Gastroesophageal sphincter (tissue), 4 donors: ENCODE data around the gene NPHP1. TPM values are rescaled to one million over a fixed set of nuclear protein-coding genes. Genes with fewer than 3 reads are reported as not detected.

Experiments used
- ATAC-seq: fragments of 150-250 bp; one replicate; pipeline ENCODE4 v1.9.1; 2016; ENCODE audit warnings: mild to moderate bottlenecking, moderate library complexity
- H3K27ac ChIP-seq, 4 donors: fragments of 200-600 bp; sonication (generic) in 3 of 4; 1 replicate in 3 of 4; 2 replicates in 1 of 4; pipeline ENCODE4 v1.5.1; 2016 to 2019
- H3K27me3 ChIP-seq: fragments of 200-600 bp; sonication (generic); one replicate; pipeline ENCODE4 v1.5.1; 2019
- H3K36me3 ChIP-seq, 2 donors: fragments of 200-600 bp; sonication (generic); one replicate each; pipeline ENCODE4 v1.5.1; 2019; ENCODE audit warnings: control low read depth in 1 of 2
- H3K4me1 ChIP-seq, 3 donors: fragments of 200-600 bp; sonication (generic); 1 replicate in 2 of 3; 2 replicates in 1 of 3; pipeline ENCODE4 v1.5.1; 2016 to 2019; ENCODE audit warnings: control low read depth in 2 of 3
- H3K4me3 ChIP-seq, 2 donors: fragments of 200-600 bp; sonication (generic); one replicate each; pipeline ENCODE4 v1.5.1; 2019; ENCODE audit warnings: mild to moderate bottlenecking in 1 of 2, moderate library complexity in 1 of 2
- H3K9me3 ChIP-seq, 3 donors: fragments of 200-600 bp; sonication (generic); one replicate each; pipeline ENCODE4 v1.5.1; 2017 to 2019; ENCODE audit warnings: control low read depth in 2 of 3
- EP300 ChIP-seq: sonication (generic); formaldehyde crosslinking; IDR thresholded peaks from one replicate; pipeline ENCODE4 v1.6.1; 2017; ENCODE audit warnings: antibody characterized with exemption, mild to moderate bottlenecking
- POLR2A ChIP-seq, 2 donors: fragments of 450-650 bp; IDR thresholded peaks; one replicate each; pipeline ENCODE4 v1.6.1; 2017; ENCODE audit warnings: antibody characterized with exemption in 2 of 2, mild to moderate bottlenecking in 2 of 2, moderate library complexity in 1 of 2
- POLR2AphosphoS5 ChIP-seq: sonication (generic); formaldehyde crosslinking; IDR thresholded peaks from one replicate; pipeline ENCODE4 v1.6.1; 2017; ENCODE audit warnings: antibody characterized with exemption
- WGBS, 2 donors: methylation state at CpG; one replicate each; pipeline ENCODE4 v1.1.5; 2018; ENCODE audit warnings: low coverage in 1 of 2; 5-methylcytosine and 5-hydroxymethylcytosine counted together
- total RNA-seq, 4 donors: library from RNA; depleted of rRNA; stranded (reverse); fragments of >200 nt; gene quantifications; one replicate each; pipeline ENCODE4 v1.1.0, GENCODE V29; 2016
- TF ChIP-seq, protein P1 (sequence below), 4 experiments: fragments of 200-600 bp in 2 of 4; fragments of 450-650 bp in 2 of 4; sonication (generic) in 1 of 4; IDR thresholded peaks; one replicate each; pipeline ENCODE4 v1.5.1; 2017 to 2019; ENCODE audit warnings: antibody characterized with exemption in 4 of 4, mild to moderate bottlenecking in 2 of 4, moderate library complexity in 2 of 4

Gene NPHP1
- total RNA-seq, 4 donors from 2014 or later: 8.2 to 19.5 (median 9.9) TPM

DNA sequence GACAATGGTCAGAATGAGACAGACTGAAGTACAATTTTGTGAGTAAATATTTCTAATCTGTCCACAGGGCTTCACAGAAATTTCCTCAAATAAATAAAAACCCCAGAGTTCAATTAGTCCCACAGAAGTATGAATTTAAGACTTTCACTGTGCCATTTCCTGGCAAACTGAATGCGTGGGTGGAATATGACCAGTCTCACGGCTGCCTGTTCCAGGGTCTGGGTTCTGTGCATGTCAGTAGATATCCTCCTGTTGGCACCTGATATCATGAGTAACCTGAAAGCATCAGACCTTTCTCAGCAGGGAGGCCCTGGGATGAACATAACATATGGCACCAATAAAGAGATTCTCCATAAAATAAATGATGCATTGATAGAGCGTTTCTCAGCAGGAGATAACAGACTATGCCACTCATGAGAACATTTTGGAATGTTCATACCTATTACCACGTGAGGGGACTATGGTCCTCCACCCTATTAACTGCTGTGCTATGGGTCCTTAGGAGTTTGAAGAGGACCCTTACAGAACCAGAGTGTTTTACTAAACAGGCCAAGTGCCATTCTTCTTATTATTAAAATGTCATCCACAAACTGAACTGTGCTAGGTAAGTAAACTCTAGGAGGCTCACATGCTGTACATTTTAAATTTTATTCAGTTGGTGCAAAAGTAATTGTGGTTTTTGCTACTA, 78.6 kb downstream of the NPHP1 start:
- no peak for ATAC-seq
- 74 to 76% methylated on average over 3 to 4 of the region's 4 CpGs for WGBS, 2 donors
- peaks cover 0 to 32% of the 10 kb centered on the region in 2 donors for H3K36me3 ChIP-seq
- H3K4me3 ChIP-seq: no peak overlapping the region
- TF ChIP-seq POLR2A (IDR thresholded peaks at IDR 0.05) (no peak), EP300 (no peak)
- H3K27me3 ChIP-seq: no peaks in the 10 kb centered on the region
- no peak overlapping the region for H3K27ac ChIP-seq
- no peaks in the 10 kb centered on the region for H3K9me3 ChIP-seq
- H3K4me1 ChIP-seq: no peaks in the 10 kb centered on the region

DNA sequence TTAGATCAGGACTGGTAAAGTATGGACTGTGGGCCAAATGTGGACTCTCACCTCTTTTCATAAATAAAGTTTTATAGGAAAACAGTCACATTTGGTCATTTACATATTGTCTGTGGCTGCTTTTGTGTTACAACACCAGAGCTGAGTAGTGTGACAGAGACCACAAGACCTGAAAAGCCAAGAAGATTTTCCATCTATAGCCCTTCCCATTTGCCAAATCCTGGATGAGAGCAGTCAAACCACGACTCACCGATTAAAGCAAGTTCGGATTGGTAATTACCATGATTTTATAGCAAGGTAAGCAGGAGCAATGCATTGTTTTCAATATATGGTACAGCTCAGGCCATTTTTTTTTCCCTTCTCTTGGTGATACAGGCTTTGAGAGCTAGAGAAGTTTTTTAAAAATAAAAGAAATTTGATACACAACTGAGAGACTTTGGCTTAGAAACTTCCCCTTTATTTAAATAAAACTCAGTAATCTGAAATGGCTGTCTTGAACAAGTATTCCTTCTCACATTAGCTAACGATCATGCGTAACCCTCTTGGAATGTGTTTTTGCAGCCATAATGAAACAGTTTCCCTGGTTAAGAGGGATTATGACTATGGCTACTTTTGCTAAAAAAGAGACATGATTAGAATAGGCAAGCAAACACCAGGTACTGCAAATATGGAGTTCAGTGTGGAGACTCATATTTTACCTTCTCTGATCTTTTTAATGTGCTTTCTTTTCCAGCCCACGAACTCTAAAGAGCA, 79.7 kb downstream of the NPHP1 start:
- Histone ChIP-seq H3K27ac (no peak overlapping the region), H3K4me1 (no peaks in the 10 kb centered on the region), H3K4me3 (no peak overlapping the region), H3K9me3 (no peaks in the 10 kb centered on the region), H3K36me3 (peaks cover 0 to 26% of the 10 kb centered on the region in 2 donors), H3K27me3 (peaks cover 8% of the 10 kb centered on the region)
- 81 to 86% methylated on average over 6 of the region's 6 CpGs for WGBS, 2 donors
- TF ChIP-seq, protein P1, sequence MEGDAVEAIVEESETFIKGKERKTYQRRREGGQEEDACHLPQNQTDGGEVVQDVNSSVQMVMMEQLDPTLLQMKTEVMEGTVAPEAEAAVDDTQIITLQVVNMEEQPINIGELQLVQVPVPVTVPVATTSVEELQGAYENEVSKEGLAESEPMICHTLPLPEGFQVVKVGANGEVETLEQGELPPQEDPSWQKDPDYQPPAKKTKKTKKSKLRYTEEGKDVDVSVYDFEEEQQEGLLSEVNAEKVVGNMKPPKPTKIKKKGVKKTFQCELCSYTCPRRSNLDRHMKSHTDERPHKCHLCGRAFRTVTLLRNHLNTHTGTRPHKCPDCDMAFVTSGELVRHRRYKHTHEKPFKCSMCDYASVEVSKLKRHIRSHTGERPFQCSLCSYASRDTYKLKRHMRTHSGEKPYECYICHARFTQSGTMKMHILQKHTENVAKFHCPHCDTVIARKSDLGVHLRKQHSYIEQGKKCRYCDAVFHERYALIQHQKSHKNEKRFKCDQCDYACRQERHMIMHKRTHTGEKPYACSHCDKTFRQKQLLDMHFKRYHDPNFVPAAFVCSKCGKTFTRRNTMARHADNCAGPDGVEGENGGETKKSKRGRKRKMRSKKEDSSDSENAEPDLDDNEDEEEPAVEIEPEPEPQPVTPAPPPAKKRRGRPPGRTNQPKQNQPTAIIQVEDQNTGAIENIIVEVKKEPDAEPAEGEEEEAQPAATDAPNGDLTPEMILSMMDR (IDR thresholded peaks at IDR 0.05): no peak
- no peak for TF ChIP-seq EP300
- TF ChIP-seq POLR2AphosphoS5: no peak
- no peak for TF ChIP-seq POLR2A (IDR thresholded peaks at IDR 0.05)
- ATAC-seq: no peak

DNA sequence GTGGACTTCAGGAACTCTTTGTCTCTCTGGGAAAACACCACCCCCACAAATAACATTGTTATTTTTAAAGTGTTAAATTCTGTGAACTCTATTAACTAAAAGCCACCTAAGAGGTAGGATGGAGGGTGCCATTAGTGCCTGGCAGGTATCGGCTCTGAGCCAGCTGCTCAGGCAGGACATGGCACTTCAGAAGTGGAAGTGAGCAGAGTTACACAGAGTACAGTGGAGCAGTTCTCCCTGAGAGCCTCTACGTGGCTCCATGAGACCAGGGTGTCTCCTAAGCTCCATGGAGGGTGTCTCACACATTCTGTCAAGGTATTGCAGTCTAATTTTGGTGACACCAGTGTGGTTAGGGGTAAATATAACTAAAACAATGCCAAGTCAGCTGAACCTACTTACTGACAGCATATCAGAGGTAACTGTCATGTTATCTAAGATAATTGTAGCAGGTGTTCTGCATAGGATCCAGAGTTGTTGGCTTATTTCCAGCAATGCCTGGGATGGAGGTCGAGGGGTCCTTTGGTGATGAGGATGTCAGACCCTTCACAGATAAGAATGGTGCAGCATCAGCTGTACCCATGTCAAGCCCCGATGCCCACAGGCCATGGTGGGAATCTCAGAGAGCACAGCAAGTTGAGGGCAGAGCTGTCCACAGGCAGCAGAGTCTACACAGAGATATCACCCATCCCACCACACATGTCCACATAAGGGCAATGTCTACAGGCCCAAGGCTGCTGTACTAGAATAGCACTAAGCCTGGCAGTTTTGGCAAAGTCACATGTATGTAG, 80.6 kb downstream of the NPHP1 start:
- H3K4me3 ChIP-seq: no peak overlapping the region
- H3K9me3 ChIP-seq: no peaks in the 10 kb centered on the region
- TF ChIP-seq, protein P1 (IDR thresholded peaks at IDR 0.05): no peak
- TF ChIP-seq POLR2AphosphoS5 (no peak), EP300 (no peak), POLR2A (IDR thresholded peaks at IDR 0.05) (no peak)
- no peak for ATAC-seq
- no peak overlapping the region for H3K27ac ChIP-seq
- H3K4me1 ChIP-seq: no peaks in the 10 kb centered on the region
- peaks cover 17% of the 10 kb centered on the region for H3K27me3 ChIP-seq
- 100% methylated on average over 2 of the region's 4 CpGs; no CpG with 5 or more reads in 1 of the 2 donors for WGBS, 2 donors
- peaks cover 0 to 25% of the 10 kb centered on the region in 2 donors for H3K36me3 ChIP-seq

DNA sequence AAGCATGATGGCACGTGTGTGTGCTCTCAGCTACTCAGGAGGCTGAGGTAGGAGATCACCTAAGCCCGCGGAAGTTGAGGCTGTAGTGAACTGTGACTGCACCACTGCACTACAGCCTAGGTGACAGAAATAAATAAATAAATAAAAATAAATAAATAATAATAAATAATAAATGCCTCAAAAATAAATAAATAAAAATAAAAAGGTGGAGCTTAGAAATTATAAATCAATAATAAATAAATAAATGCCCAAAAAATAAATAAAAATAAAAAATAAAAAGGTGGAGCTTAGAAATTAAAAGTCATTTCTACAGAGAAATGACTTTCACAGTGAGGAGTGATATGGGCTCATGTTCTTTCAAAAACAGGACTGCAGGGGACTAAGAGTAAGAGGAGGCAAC, 83.2 kb downstream of the NPHP1 start:
- Histone ChIP-seq H3K9me3 (no peaks in the 10 kb centered on the region), H3K4me3 (no peak overlapping the region), H3K36me3 (no peaks in the 10 kb centered on the region), H3K4me1 (peaks cover 0 to 4% (median 0%) of the 10 kb centered on the region in 3 donors), H3K27ac (no peak overlapping the region), H3K27me3 (peaks cover 42% of the 10 kb centered on the region)
- ATAC-seq: no peak
- TF ChIP-seq POLR2A (IDR thresholded peaks at IDR 0.05) (no peak), POLR2AphosphoS5 (no peak), EP300 (no peak)
- TF ChIP-seq, protein P1 (IDR thresholded peaks at IDR 0.05): no peak
- 93 to 95% methylated on average over 3 of the region's 3 CpGs for whole genome bisulfite sequencing, 2 donors

DNA sequence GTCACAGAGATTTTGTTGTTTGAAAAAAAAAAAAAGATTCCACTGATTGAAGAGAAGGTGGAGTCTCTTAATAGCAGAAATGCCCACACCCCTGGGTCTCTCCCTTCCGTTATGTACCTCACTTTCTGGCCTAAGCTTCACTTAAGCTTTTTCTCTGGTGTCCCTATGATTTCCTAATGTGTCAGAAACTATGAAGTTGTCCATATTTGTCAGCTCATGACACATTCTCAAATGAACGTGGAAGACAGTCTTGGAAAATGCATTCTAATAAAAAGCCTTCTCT, 83.8 kb downstream of the NPHP1 start:
- H3K36me3 ChIP-seq: no peaks in the 10 kb centered on the region
- TF ChIP-seq, protein P1 (IDR thresholded peaks at IDR 0.05): no peak
- no peak for TF ChIP-seq EP300
- no peak for TF ChIP-seq POLR2AphosphoS5
- no peak for TF ChIP-seq POLR2A (IDR thresholded peaks at IDR 0.05)
- WGBS, 2 donors: 62 to 67% methylated on average over 2 of the region's 2 CpGs
- no peak overlapping the region for H3K4me3 ChIP-seq
- peaks cover 0 to 10% (median 0%) of the 10 kb centered on the region in 3 donors for H3K4me1 ChIP-seq
- no peak overlapping the region for H3K27ac ChIP-seq
- no peaks in the 10 kb centered on the region for H3K9me3 ChIP-seq
- H3K27me3 ChIP-seq: peaks cover 48% of the 10 kb centered on the region
- ATAC-seq: no peak
